Germinal center (tissue), 1 donor: ENCODE data around the gene CAMK2D.

Source experiments
- DNase-seq: peaks from one replicate; pipeline ENCODE4 v3.0.0; 2012; ENCODE audit warnings: mixed read lengths, low spot score

CAMK2D gene

DNA sequence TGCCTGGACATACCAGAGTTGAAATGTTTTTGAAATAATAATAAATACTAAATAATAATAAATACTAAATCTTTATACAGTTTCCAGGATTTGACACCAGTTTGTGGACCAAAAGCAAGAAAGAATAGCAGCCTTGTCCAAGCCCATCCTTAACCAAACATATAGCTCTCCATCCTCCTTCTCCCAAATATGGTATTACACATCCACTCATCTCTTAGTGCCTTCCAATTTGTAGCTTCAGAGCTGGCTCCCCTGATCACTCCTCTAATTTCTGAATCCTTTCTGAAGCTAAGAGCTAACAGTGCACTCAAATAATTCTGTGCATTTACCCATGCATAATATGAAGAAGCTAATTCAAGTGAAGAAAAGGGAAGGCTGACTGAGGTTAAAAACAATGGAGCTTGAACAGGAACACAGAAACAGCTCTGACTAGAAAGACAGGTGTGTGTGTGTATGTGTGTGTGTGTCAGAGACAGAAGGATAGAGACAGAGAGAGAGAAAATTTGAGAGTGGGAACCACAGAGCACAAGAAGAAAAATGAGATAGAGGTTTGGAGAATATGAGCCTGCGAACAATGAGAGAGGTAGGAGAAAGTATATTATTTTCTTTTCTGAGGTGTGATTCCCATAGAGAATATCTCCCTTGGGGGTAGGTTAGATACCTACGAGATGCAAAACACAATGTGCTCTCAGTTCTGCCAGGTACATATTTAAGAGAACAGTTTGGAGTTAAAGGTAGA, 123.5 kb downstream of the CAMK2D start:
- DNase-seq, result peak; percentile 15

DNA sequence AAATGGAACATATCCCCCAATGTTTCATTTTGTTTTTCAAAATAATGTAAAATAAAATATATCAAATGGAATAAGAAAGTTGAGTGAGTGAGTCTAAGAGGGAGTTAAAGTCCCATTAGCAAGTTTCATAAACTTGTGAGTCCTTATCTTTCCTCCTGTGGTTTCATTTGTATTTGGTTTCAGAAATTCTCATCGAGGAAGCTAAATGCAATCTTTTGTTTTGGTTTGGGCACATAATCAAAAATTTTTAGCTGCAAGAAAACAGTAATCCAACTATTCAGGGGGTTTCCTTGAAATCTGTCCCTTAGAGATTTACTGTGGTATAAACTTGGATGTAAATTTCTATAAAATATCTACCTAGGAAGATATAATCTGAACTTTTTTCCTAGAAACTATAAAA, 124.2 kb downstream of the CAMK2D start:
- no peak for DNase-seq

DNA sequence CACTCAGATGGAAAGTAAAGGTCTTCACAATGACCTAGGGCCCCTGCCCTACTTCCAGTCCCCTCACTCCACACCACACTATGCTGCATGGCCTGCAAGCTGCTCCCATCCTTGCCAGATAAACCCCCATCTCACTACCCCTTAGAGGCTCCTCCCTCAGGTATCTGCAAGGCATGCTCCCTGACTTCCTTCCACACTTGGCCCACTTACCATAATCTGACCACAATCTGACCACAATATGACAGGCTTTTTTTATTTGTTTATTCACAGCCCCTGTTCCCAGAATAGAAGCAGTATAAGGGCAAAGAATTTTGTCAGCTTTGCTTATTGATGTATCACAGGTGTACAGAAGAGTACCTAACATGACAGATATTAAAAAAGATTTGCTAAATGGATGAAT, 124.7 kb downstream of the CAMK2D start:
- DNase-seq, result peak; percentile 70

DNA sequence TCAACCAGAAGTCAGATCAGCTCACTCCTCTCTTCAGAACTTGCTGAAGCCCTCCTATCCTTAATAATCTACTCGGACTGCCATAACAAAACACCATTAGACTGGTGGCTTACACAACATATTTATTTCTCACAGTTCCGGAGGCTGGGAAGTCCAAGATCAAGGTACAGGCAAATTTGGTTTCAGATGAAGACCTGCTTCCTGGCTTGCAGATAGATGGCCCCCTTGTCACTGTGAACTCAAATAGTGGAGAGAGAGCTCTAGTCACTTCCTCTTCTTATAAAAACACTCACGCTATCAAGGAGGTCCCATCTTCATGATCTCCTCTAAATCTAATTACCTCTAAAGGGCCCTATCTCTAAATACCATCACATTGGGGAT, 125.1 kb downstream of the CAMK2D start:
- DNase-seq, result peak; percentile 52

DNA sequence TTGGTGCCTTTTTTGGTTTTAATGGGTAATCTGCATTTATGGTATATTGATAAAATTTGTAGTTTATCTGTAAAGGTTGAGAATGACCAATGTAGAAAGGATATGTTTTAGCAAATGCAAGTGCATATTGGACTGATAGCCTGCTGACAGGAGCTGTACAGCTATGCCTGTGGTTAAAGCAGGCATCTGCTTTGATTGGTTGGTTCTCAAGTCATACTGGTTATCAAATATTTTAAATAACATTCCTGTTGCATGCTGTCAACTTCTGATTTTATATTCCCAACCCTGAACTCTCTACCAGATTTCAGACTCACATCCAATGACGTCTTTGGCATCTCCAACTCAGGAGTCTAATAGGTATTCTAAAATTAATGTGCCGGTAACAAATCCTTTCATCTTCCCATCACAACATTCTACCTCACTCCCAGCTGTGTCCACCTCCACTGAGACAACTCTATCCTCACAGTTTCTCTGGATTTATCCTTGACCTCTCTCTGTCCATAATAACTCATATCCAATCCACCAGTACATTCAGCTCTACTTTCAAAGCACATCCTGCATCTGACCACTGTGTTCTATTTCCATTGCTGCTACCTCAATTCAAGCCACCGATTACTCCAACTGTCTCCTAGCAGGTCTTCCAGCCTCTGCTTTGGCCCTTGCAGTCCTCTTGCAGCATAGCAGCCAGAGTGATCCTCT, 125.7 kb downstream of the CAMK2D start:
- no peak for DNase-seq

DNA sequence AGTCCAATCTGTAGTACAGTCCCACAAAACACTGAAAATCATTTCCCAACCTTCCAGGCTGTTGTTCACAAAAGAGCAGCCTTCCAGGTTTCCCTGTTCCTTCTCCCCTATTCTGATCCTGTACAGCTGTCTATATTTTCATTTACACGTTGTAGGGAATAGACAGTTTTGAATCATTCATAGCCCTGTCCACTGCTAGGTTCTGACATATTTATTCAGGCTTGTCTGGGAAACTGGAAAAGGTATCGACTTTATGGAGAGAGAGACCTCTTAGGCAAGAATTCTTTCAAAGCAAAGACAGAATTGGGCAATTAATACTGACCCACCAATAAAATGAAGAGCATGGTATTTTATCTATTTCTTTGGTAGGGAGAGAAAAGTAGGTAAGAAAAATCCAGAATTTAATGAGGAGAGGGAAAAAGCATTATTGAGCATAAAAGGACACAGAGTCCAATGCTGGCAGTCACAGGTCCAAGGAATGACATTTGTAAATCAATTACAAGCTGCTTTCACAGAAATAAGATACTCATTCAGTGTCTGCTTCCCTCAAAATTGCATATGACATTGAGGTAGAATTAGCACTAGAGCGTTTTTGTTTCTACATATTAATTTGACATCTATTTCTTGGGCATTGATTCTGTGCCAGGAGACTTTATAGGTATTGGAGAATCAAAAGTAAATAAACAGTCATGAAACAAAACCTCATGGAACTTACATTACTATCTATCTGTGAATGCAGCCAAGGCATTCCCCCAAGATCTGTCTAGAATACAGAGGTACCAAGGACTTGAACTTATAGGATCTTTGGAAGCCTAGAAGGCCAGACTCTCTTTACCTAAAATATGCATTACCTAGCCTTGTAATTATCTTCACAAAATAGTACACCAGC, 127.2 kb downstream of the CAMK2D start:
- no peak for DNase-seq

DNA sequence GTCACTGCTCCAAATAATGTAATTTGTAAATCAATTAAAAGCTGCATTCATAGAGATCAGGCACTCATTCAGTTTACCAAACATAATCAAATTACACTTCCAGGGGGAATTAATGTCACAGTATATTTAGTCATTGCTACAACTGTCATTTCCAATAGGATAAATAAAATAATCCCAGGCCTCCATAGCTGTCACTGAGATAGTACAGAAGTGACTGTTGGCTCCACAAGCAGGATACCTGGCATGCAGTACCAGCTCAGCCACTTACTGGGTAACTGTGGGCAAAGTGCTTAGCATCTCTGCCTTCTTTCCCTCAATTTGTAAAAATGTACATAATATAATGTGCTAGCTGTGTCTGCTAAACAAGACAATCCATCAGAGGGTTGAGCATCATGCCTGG, 128.1 kb downstream of the CAMK2D start:
- no peak for DNase-seq

DNA sequence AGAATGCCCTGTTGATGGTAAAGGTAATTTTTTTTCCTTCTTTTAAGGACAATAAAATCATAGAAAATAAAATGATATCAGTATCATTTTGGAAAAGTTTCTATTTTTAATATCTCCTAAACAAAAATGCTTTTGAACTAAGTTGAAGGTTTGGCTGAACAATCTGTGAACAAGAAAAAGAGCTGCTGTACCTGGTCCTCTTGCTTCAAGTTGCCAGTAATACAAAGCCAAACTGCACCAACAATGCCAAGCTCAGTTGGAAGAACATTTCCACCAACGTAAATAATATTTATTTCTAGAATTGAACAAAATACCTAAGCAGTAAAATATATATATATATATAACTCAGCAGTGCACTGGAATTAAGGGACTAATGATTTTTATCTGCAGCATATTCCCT, 132.8 kb downstream of the CAMK2D start:
- no peak for DNase-seq

DNA sequence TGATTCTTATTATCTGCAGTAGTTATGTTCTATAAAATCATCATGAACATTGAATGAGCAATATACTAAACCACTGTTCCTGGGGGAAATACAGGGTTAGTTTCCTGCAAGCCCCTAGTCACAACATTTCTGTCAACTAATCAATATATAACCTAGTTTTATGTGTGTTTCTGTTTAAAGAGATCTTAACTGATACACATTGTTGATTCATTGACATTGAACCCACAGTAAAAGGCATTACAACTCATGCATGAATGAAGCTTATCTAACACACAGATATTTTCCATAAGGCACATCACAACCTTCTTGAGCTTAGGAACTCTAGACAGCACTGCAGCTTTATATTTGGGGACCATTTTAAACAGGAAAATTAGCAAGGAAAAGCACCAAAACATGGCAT, 134.2 kb downstream of the CAMK2D start:
- DNase-seq, result no peak

DNA sequence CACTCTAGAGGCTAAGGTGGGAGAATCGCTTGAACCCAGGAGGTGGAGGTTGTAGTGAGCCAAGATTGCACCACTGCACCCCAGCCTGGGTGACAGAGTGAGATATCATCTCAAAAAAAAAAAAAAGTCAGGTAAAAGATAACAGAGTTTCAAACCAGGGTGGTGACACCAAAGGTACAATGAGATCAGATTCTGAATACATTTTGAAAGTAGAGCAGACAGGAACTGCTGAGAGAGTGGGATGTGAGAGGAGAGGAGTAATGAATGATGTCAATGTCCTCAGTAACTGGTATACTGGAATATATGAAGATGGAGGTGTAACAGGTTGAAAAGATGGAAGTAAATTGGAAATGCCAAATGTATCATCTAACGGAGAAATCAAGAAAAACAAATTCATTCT, 135.6 kb downstream of the CAMK2D start:
- DNase-seq, result no peak

DNA sequence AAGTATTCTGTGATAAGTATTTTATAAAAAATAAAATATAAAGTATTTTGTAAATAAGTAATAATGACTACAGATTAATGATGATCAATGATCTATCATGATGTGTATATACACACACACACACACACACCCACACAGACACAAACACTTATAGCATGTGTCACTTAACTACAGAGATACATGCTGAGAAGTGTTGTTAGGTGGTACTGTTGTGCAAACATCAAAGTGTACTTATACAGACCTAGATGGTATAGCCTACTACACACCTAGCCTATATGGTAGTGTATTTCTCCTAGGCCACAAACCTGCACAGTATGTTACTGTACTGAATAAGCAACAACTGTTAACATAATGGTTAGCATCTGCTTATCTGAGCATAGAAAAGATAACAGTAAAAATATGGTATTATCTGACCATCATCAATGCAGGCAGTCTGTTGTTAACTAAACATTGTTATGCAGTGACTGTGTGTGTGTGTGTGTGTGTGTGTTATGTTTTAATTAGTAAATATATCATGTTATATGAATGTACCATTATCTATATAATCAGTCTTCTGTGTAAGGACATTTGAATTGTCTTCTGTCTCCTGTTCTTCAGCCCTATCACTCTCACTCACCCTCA, 138.2 kb downstream of the CAMK2D start:
- DNase-seq, result no peak

DNA sequence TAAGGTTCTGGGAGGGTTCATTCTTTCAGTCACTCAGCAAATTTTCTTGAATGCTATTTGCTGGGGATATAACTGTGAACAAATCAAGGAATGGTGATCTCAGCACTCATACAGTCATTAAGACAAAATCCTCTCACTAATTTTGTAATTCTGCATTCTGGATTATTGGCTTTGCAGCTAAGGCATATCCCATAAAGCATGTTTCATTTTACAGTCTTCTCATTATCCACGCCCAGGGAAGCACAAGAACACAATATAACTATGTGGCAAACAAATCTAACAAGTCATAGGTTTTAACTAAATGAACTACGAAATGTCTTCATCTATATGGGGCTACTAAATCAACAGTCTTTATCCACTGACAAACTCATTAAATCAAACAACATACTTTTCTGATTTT, 139.9 kb downstream of the CAMK2D start:
- DNase-seq, result no peak

DNA sequence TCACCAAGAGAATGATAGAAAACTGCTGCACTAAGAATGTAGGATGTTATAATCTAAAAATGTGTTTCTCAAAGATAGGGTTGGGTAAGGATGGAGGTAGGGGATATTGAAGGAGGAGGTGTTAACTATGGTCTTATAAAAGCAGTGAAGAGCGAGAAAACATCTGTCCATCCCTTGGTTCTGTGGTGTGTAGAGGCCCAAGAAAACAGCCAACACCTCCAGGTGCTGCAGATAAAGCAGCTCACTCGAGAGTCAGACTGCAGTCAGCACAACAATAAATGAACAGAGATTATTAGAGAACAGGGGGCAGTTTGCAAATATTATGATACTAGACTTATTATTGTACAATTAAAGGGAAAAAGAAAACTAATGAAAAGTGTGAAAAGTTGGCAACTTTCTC, 141.5 kb downstream of the CAMK2D start:
- DNase-seq, result no peak

DNA sequence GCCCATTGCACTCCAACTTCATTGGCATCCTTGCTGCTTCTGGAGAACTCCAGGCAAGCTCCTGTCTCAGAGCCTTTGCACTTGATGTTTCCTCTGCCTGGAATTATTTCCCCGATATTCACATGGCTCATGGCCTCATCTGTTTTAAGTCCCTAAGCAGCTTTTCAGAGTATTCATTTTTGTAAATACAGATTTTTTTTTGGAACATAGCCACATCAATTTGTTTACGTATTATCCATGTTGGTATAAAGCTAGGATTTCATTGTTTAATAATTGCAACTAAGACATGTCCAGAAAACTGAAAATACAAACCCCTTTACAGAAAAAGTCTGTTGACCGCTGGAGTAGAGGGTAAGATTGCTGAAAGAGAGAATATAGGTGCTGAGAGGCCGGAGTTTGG, 142.0 kb downstream of the CAMK2D start:
- DNase-seq, result no peak

DNA sequence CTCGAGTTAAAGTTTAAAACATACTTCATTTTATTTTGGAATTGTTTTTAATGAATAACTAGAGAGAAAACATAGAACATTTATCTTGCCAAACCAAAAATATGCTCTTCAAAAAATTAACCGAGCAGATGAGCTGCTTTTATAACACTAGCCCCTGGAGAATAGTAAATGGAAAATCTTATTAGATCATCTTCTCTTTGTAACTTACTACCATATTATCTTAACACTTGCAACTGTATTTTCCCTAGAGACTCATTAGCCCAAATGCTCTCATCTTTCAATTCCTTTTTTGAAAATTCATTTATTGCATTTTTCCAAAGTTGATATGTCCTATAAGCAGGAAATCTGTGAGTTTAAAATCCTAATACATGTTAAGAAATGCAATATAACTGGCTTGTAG, 143.3 kb downstream of the CAMK2D start:
- peak; percentile 50 for DNase-seq

DNA sequence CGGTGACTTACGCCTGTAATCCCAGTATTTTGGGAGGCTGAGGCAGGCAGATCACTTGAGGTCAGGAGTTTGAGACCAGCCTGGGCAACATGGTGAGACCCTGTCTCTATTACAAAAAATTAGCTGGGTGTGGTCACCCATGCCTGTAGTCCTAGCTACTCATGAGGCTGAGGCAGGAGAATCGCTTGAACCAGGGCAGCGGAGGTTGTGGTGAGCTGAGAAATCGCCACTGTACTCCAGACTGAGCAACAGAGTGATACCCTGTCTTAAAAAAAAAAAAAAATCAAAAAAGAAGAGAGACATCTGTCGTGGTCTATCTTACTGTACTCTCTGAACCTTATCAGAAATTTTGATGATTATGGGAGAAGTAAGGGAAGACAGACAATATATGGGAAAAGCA, 144.3 kb downstream of the CAMK2D start:
- DNase-seq, result no peak

DNA sequence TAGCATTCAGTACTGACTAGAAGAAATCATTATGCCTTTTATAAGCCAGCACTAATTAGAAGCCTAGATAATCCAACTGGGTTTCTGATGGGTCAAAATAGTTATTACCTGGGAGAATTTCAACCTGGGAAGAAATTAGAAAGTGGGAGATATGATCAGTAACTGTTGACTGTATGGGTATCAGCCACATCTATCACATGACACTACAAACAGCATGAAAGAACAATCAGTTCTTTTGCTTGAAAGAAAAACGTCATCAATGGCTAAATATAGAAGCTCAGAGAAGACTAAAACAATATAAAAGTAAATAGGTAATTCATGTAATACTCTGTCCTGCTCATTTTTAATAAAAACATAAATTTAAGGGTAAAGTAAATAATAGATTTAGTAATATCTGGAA, 145.1 kb downstream of the CAMK2D start:
- DNase-seq, result peak; percentile 21

DNA sequence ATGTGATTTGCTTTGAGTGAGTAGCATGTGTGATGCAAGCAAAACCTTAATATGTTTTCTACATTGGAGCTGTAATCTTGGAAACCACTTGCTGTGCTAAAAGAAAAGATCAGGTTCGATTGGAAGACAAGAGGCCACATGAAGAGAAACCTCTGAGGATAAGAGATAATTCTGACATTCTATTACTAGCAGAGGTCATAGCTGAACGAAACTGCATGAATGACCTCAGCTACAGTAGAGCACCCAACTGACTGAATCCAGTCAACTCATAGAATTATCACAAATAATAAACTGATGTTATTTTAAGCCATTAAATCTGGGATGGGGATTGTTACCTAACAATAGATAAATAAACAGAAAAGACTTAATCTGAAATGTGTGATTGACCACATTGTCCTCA, 147.1 kb downstream of the CAMK2D start:
- no peak for DNase-seq

DNA sequence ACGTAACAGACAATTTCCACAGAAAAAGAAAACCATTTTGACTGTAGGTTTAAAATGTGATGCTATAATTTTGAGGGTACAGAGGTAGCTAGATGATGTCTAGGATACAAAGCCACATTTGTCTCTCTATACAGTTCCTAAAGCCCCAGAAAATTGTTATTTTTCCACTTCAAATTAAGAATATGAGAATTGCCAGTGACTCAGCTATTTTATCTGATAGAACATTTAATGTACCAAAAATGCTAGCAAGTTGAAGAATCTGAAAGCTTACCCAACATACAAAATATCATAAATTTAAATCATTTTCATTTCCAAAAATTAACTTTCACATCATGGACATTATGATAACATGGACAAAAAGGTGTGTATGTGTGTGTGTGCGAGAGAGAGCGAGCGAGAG, 148.0 kb downstream of the CAMK2D start:
- DNase-seq, result no peak

DNA sequence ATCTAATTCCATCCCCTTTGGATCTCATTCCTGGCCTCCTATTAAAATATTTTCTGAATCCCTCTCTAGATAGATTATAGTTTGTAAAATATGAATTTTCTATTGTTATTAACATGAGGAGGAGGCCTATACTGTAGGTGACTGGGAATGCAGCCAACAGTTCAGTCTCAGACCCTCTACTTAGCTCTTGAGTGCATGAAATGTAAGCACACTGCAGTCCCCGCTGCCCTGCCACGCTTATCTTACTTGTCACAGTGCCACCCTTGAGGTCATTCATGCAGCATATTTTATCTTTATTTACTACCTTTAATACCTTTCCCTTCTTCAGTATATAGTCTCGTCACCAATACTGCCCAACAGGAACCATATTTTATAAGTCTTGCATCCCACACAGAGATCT, 151.0 kb downstream of the CAMK2D start:
- no peak for DNase-seq

DNA sequence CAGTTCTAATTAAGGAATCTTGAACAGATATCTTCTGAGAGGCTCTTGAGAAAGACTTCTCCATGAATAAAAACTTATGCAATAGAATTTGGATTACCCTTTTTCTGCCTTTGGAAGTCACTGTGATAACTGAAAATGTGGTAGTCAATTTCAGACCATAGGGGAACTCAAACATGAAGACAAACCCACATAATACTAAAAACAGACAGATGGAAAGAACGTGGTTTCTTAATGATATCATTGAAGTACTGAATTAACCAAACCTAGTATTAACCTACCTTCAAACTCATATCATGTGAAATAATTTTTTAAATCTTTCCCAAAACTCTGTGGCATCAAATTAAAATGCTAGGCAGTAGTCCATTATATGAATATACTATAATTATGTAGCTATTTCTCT, 153.5 kb downstream of the CAMK2D start:
- no peak for DNase-seq

DNA sequence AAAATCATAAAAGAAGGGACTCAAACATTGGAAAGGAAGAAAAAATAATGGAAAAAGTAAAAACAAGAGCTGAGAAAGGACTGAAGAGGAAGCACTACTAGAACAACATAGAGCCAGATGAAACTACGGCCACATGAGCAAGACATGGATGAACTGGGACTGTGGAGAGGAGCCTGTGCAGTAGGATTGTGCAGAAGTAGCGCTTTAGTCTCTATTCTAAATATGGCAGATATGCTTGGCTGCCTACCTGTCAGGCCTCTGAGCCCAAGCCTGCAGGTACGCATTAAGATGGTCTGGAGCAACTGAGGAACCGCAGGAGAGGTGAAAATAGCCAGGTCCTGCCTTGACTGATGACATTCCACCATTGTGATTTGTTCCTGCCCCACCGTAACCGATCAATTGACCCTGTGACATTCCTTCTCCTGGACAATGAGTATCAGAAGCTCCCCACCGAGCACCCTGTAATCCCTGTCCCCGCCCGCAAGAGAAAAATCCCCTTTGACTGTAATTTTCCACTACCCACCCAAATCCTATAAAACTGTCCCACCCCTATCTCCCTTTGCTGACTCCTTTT, 154.3 kb downstream of the CAMK2D start:
- peak; percentile 13 for DNase-seq
